ENCODE data around the gene ZNF74. TPM values are rescaled to one million over a fixed set of nuclear protein-coding genes. Genes with fewer than 3 reads are reported as not detected.
"Not testable (repeated sequence)": the region's sequence is repeated elsewhere in the genome, so short reads cannot be mapped to it uniquely, and the experiment has no call there.

The ZNF74 gene
- total RNA-seq, 1 experiment from 2014 or later: 10.8 TPM

DNA sequence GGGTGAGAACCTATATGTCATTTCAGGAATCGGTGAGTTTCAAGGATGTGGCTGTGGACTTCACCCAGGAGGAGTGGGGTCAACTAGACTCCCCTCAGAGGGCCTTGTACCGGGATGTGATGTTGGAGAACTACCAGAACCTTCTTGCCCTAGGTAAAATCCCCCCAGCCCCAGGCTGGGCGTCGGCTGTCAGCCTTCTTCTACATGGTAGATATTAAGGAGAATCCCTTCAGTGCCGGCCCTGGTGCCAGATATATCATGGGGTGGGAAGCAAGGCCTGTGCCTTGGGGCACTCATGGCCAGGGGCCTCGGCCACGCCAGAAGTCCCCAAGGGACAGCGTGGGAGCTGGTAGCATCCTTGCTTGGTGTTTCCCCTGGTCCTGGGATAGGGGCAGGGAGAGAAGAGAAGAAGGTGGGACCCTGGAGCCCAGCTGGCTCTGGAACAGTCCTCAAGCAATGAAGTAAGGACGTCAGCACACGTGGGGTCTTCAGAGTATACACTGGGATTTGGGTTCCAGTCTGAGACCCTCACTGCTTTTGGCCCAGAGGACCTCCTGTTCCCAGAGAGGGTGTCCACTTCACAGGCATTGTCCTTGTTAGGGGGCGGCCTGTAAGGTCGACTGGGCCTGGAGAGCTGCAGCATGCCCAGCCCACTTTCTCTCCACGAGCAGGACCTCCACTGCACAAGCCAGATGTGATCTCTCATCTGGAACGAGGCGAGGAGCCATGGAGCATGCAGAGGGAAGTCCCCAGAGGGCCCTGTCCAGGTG, 6.8 kb downstream of the ZNF74 start:
- DNase-seq (ENCODE audit: low spot score): no peak

DNA sequence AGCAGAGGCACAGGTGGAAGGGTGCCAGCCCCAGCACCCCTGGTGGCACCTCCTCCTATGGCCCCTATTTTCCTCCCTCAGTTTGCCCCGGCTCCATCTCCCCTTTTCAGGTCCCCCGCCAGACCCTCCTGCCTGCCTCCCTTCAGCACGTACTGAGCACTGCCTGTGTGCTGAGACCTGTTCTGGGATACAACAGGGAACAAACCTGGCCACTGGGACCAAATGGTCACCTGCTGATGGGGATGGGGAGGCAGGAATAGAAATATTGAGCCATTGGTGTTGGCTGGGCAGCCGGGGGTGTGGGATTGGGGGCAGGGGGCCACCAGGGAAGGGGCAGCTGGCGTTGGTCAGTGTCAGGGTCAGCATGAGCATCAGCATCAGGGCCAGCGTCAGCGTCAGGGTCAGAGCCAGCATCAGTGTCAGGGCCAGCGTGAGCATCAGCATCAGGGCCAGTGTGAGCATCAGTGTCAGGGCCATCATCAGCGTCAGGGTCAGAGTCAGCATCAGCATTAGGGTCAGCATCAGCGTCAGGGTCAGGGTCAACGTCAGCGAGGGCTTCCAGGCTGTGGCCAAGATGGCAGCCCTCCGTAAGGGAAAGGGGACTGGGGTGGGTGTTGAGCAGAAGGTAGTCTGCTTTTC, 7.5 kb downstream of the ZNF74 start:
- no peak for DNase-seq (ENCODE audit: low spot score)

DNA sequence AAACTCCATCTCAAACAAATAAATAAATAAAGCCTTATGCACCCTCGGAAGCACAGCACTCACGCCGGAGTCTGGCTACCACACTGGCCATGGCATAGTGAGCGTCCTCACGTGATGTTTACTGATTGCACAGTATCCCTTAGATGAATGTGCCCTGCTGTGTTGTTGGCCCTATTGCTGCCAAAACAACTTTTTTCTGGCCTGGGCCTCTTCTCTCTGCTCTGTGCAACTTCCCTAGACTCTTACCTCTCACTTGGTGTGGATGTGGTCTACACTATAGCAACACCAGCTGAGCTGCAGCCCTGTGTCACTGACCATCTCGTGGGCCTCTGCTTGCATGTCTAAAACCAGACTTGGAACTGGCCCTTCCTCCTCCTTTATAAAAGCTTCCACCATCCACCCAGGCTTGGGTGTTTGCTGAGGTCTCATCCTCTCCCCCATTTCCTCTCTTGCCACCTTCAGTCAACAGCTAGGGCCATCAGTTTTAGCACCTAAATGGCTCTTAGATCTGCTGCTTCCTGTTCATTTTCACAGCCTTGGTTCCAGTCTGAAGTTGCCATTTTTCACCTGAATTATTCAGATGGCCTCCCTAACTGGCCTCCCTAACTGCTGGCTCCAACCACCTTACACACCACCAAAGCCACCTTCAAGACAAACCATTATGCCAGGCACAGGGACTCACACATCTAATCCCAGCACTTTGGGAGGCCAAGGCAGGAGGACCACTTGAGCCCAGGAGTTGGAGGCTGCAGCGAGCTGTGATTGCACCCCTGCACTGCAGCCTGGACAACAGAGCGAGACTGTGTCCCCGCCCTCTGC, 9.2 kb downstream of the ZNF74 start:
- no peak for DNase-seq (ENCODE audit: low spot score)

DNA sequence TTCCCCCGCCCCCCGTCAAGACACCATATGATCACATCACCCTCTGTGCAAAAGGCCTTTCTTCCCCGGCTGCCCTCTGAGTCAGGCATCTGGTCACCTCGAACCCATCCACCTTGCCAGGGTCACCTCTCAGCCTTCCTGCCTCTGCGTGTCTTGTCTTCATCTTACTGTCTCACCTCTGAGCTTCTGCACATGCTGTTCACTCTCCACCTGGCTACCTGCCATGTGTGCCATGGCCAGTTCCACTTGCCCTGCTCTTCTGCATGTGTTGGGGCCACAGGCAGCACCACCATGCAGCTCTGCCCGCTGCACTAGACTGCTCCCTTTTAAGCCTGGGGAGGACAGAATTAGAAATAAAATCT, 9.8 kb downstream of the ZNF74 start:
- no peak for DNase-seq (ENCODE audit: low spot score)

DNA sequence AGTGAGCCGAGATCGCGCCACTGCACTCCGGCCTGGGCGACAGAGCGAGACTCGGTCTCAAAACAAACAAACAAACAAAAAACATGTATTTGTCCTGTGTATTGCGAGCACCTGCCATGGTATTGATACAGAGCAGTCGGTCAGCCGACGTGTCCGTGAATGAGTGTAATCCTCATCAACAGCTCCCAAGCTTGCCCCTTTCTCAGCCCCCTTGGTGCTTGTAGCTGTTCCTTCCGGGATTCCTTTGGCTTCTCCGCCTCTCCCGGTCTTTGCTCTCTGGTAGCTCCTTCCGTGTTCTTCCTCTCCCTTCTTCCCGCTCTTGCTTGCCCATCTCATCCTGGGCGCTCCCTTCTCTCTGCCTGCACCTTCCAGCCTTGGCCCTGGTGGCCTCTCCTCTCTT, 10.9 kb downstream of the ZNF74 start:
- no peak for DNase-seq (ENCODE audit: low spot score)

DNA sequence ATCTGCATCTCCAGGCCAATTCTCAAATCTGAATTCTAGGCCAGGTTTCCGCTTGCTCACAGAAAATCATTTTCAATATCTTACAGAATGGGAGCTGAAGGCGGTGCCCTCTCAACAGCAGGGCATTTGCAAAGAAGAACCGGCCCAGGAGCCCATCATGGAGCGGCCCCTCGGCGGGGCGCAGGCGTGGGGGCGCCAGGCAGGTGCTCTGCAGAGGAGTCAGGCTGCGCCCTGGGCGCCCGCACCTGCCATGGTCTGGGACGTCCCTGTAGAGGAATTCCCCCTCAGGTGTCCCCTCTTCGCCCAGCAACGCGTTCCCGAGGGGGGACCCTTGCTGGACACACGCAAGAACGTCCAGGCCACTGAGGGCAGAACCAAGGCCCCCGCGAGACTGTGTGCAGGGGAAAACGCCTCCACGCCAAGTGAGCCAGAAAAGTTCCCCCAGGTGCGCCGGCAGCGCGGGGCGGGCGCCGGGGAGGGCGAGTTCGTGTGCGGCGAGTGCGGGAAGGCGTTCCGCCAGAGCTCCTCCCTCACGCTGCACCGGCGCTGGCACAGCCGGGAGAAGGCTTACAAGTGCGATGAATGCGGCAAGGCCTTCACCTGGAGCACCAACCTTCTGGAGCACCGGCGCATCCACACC, 11.5 kb downstream of the ZNF74 start:
- DNase-seq (ENCODE audit: low spot score): no peak

DNA sequence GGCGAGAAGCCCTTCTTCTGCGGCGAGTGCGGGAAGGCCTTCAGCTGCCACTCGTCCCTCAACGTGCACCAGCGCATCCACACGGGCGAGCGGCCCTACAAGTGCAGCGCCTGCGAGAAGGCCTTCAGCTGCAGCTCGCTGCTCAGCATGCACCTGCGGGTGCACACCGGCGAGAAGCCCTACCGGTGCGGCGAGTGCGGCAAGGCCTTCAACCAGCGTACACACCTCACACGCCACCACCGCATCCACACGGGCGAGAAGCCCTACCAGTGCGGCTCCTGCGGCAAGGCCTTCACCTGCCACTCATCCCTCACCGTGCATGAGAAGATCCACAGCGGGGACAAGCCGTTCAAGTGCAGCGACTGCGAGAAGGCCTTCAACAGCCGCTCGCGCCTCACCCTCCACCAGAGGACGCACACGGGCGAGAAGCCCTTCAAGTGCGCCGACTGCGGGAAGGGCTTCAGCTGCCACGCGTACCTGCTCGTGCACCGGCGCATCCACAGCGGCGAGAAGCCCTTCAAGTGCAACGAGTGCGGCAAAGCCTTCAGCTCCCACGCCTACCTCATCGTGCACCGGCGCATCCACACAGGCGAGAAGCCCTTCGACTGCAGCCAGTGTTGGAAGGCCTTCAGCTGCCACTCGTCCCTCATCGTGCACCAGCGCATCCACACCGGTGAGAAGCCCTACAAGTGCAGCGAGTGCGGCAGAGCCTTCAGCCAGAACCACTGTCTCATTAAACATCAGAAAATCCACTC, 12.2 kb downstream of the ZNF74 start:
- no peak for DNase-seq (ENCODE audit: low spot score)

DNA sequence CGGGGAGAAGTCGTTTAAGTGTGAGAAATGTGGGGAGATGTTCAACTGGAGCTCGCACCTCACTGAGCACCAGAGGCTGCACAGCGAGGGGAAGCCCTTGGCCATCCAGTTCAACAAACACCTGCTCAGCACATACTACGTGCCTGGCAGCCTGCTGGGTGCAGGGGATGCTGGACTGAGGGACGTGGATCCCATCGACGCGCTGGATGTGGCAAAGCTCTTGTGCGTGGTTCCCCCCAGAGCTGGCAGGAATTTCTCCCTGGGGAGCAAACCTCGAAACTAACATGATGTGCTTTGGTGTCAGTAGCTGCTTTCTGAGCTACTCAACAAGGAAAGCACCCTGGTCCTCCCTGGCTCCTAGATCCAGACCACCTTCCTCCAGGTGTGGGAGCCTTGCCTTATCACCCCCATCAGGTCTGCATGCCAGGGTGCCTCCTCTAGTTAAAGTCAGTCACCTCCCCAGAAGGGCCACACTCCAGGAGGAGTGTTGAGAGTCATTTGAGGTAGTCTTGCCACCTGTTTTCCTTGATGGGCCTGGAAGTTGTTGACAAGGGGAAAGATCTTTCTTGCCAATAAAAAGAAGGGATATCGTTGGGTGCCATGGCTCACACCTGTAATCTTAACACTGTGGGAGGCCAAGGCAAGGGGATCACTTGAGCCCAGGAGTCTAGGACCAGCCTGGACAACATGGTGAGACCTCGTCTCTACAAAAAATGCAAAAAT, 12.9 kb downstream of the ZNF74 start:
- DNase-seq (ENCODE audit: low spot score): no peak

DNA sequence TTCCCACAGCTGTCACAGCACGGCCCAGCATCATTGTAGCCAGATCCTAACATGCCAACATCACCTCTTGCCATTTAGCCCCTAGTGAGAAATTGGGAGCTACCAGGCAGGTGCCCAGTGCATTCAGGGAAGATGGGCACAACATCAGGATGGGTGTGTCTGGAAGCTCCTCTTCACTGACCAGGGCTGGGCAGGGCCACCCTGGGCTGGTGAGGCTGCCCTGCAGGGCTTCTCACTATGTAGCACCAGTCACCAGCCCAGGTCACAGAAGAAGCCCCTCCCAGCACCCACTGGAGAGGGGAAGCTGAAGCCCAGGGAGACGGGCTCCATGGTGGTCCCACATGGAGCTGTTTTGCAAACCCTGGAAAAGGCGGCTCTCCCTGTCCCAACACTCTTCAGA, 13.9 kb downstream of the ZNF74 start:
- DNase-seq (ENCODE audit: low spot score): no peak

DNA sequence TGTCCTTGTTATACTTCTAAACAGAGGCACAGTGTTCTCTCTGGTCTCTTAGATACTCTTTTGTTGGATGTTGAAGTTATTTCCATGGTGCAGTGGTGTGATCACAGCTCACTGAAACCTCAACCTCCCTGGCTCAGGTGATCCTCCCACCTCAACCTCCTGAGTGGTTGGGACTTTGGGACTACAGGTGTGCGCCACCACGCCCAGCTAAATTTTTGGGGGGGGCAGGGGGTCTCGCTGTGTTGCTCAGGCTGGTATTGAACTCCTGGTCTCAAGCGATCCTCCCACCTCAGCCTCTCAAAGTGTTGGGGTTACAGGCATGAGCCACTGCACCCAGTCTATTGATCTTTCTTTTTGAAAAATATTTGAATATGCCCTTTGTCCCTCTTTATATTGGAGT, 14.9 kb downstream of the ZNF74 start:
- DNase-seq (ENCODE audit: low spot score): no peak

DNA sequence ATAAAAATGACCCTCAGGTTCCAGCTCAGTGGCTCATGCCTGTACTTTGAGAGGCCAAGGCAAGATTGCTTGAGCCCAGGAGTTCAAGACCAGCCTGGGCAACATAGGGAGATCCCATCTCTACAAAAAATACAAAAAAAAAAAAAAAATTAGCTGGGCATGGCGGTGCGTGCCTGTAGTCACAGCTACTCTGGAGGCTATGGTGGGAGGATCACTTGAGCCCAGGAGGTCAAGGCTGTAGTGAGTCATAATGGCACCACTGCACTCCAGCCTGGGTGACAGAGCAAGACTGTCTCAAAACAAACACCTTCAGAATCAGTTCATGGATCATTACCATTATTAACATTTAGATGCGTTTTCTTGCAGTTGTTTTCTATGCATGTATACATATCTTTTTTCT, 15.4 kb downstream of the ZNF74 start:
- DNase-seq (ENCODE audit: low spot score): not testable (repeated sequence)

DNA sequence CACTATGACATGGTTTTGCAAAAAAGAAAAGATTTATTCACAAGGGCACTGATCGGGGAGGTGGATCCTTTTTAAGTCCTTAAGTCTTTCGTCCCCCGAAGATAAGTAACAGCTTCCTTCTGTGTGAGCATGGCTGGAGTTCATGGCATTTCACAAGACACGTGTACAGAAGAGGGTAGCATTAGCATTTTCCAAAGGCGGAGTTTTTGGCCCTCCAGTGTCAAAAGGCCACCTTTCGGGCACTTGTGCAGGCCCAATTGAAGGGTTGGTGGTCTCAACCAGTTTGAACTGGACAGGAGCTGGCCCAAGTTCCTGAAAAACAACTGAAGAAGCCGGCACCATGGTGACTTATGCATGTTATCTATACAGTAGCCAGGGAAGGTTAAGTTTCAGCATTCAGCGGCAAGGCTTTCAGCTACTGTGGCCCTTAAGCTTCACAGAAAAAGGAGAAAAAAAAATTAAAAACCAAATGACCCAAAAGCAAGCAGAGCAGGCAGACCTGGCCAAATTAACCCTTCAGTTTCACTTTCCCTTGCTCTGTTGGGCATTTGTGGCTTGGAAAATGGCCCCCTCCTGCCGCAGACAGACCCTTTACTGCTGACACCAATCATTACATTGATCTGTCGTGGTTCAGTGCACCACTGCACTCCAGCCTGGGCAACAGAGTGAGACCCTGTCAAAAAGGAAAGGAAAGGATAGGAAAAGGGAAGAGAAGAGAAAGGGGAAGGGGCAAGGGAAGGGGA, 18.7 kb downstream of the ZNF74 start:
- DNase-seq (ENCODE audit: low spot score): no peak

DNA sequence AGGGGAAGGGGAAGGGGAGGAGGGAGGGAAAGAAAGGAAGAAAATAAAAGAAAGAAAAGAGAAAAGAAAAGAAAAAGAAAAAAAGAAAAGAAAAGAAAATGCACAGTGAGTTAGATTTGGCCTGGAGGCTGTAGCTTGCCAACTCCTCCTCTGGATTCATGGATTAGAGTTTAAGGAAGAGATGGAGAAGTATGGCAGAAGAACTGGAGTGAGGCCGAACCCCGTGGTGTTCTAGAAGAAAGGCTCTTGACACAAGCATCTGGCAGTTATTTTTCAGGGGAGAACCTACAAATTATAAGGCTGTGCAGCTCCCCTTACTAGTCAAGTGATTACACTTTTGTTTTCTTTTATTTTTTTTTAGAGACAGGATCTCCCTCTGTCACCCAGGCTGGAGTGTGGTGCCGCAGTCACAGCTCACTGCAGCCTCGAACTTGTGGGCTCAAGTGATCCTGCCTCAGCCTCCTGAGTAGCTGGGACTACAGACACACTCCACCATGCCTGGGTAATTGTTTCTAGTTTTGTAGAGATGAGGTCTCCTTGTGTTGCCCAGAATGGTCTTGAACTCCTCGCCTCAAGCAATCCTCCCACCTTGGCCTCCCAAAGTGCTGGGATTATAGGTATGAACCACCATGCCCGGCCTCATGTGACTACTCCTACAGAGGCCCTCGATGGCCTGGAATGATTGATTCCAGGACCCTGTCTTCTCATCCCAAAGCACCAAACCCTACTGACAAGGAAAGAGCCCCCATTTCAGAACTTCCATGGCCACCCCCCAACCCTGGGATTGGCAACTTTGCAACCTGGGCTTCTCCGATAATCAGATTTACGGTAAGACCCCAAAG, 19.5 kb downstream of the ZNF74 start:
- no peak for DNase-seq (ENCODE audit: low spot score)

DNA sequence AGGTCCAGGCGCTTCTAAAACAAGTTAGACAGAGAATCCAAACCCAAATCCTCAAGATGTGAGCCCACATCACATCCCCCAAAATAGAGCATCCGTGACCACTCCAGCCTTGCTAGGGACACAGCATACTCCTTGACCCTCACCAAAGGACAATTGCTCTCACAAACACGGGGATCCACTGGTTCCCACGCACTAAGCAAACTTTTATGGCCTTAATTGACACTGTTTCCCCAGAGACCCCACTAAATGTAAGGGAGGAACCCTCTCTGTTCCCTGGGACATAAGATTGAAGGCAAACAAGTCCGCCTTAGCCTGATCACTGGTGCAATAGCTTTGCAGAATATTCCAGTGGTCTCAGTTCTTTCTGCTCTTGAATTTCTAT, 20.1 kb downstream of the ZNF74 start:
- no peak for DNase-seq (ENCODE audit: low spot score)

DNA sequence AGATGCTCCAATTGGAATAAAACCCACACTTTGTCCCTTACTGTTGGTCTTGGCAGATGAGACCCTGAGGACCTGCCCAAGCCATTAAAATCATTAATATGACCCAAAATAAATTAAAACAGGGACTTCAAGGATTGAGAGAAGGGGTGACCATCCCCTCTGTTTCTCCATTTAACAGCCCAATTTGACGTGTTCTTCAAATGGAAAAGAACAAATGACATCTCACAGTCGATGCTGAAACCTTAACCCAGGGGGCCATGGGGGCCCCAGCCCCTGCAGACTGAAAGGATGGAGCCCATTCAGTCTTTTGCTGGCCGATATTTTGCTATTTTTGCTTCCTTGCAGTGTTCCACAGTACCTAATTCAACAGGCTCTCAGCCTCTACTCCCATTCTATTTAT, 20.5 kb downstream of the ZNF74 start:
- DNase-seq (ENCODE audit: low spot score): no peak

DNA sequence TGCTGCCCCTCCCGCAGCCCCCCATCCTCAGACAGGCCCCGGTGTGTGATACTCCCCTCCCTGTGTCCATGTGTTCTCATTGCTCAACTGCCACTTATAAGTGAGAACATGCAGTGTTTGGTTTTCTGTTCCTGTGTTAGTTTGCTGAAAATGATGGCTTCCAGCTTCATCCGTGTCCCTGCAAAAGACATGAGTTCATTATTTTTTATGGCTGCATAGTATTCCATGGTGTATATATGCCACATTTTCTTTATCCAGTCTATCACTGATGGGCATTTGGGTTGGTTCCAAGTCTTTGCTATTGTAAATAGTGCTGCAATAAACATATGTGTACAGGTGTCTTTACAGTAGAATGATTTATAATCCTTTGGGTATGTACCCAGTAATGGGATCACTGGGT, 21.3 kb downstream of the ZNF74 start:
- not testable (repeated sequence) for DNase-seq (ENCODE audit: low spot score)

DNA sequence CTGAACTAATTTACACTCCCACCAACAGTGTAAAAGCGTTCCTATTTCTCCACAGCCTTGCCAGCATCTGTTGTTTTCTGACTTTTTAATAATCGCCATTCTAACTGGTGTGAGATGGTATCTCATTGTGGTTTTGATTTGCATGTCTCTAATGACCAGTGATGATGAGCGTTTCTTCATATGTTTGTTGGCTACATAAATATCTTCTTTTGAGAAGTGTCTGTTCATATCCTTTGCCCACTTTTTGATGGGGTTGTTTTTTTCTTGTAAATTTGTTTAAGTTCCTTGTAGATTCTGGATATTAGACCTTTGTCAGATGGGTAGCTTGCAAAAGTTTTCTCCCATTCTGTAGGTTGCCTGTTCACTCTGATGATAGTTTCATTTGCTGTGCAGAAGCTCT, 21.7 kb downstream of the ZNF74 start:
- not testable (repeated sequence) for DNase-seq (ENCODE audit: low spot score)

DNA sequence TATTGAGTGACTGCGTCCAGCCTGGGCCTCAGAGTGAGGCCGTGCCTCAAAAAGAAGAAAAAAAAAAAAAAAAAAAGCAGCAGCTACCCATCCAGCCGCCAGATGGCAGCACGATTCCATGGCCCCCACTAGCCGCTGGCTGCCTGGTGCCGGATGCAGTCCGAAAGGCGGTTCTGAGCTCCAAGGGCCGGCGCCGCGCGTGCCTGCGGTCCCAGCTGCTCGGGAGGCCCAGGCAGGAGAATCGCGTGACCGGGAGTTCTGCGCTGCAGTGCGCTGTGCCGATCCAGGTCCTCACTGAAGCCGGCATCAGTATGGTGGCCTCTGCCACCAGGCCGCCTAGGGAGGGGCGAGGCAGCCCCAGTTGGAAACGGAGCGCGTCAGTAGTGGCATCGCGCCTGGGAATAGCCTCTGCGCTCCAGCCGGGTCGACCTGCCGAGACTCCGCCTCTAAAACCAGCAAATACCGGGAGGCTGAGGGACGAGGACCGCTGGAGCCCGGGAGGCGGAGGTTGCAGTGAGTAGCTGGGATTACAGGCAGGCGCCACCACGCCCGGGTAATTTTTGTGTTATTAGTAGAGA, 24.3 kb downstream of the ZNF74 start:
- peak; percentile 54 for DNase-seq (ENCODE audit: low spot score)

DNA sequence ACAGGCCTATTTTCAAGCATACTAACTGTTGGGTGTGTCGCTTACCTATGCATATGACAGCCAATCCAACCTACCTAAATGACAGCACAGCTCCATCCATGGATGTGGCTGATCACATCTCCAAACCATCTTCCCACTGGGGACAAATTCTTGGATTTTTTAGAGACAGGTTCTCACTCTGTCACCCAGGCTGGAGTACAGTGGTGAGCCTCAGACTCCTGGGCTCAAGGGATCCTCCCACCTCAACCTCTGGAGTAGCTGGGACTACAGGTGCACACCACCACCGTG, 25.7 kb downstream of the ZNF74 start:
- no peak for DNase-seq (ENCODE audit: low spot score)
